Neural cell (in vitro differentiated cells): ENCODE data around the gene WDR7. TPM values are rescaled to one million over a fixed set of nuclear protein-coding genes. Genes with fewer than 3 reads are reported as not detected.
A peak's percentile ranks its signal among the peaks of the same experiment; 100 is the strongest.

ENCODE experiments used
- H2AFZ ChIP-seq: fragments of 200-600, 300-800 bp; sonication (generic), shearing (Covaris generic); 2 replicates; pipeline ENCODE4 v1.6.0; 2014; ENCODE audit warnings: low read depth, mild to moderate bottlenecking, antibody characterized with exemption, low read length, moderate library complexity
- H3F3A ChIP-seq: fragments of 200-600 bp; shearing (Covaris generic); 2 replicates; pipeline ENCODE4 v1.6.1; 2016; ENCODE audit warnings: mild to moderate bottlenecking, moderate library complexity, mixed read lengths, antibody characterized with exemption, low read length; ENCODE audit not compliant: insufficient read depth, poor library complexity, severe bottlenecking
- H3K27ac ChIP-seq: fragments of 200-600, 300-800 bp; sonication (generic), shearing (Covaris generic); 2 replicates; pipeline ENCODE4 v1.5.1; 2014; ENCODE audit warnings: mild to moderate bottlenecking, low read length, moderate library complexity
- H3K27me3 ChIP-seq: fragments of 300-800, 200-600 bp; sonication (generic), shearing (Covaris generic); 2 replicates; pipeline ENCODE4 v1.6.0; 2014; ENCODE audit warnings: mild to moderate bottlenecking, low read depth, low read length, moderate library complexity; ENCODE audit not compliant: insufficient read depth
- H3K36me3 ChIP-seq: fragments of 300-800, 200-600 bp; sonication (generic), shearing (Covaris generic); 2 replicates; pipeline ENCODE4 v1.5.1; 2014; ENCODE audit warnings: mild to moderate bottlenecking, antibody characterized with exemption, low read length, moderate library complexity; ENCODE audit not compliant: insufficient read depth
- H3K4me2 ChIP-seq: fragments of 300-800, 200-600 bp; sonication (generic), shearing (Covaris generic); 2 replicates; pipeline ENCODE4 v1.6.0; 2014; ENCODE audit warnings: mild to moderate bottlenecking, low read length
- H3K4me3 ChIP-seq: fragments of 300-800, 200-600 bp; sonication (generic), shearing (Covaris generic); 2 replicates; pipeline ENCODE4 v1.5.1; 2014; ENCODE audit warnings: mild to moderate bottlenecking, low read length, moderate library complexity
- H3K79me2 ChIP-seq: fragments of 200-600 bp; shearing (Covaris generic); replicated peaks from 2 replicates; pipeline ENCODE4 v1.6.0; 2014; ENCODE audit warnings: mild to moderate bottlenecking, low read length, moderate library complexity; ENCODE audit not compliant: insufficient read depth
- H3K9ac ChIP-seq: fragments of 300-800, 200-600 bp; sonication (generic), shearing (Covaris generic); 2 replicates; pipeline ENCODE4 v1.6.1; 2016; ENCODE audit warnings: mild to moderate bottlenecking, low read length, mixed read lengths
- H3K9me2 ChIP-seq: fragments of 200-600 bp; shearing (Covaris generic); 2 replicates; pipeline ENCODE4 v1.6.1; 2016; ENCODE audit warnings: mild to moderate bottlenecking, low read length, mixed read lengths; ENCODE audit not compliant: insufficient read depth
- H3K9me3 ChIP-seq: fragments of 200-600, 300-800 bp; sonication (generic), shearing (Covaris generic); 2 replicates; pipeline ENCODE4 v1.6.1; 2016; ENCODE audit warnings: mild to moderate bottlenecking, mixed run types, low read length, moderate library complexity, mixed read lengths
- H4K20me1 ChIP-seq: fragments of 200-600 bp; shearing (Covaris generic); 2 replicates; pipeline ENCODE4 v1.6.1; 2016; ENCODE audit warnings: mild to moderate bottlenecking, mixed run types; ENCODE audit not compliant: insufficient read depth
- EP300 ChIP-seq: fragments of 450-650 bp; conservative IDR thresholded peaks from 2 replicates; pipeline ENCODE4 v1.6.1; 2014; ENCODE audit warnings: antibody characterized with exemption, mild to moderate bottlenecking, moderate library complexity; ENCODE audit not compliant: poor library complexity, severe bottlenecking
- EZH2 ChIP-seq: fragments of 200-600, 300-800 bp; shearing (Covaris generic), sonication (generic); IDR thresholded peaks from 2 replicates; pipeline ENCODE4 v1.6.1; 2014; ENCODE audit warnings: antibody characterized with exemption, low read length, borderline replicate concordance, mild to moderate bottlenecking; ENCODE audit not compliant: insufficient read depth, poor library complexity, severe bottlenecking
- MXI1 ChIP-seq: fragments of 450-650 bp; conservative IDR thresholded peaks from 2 replicates; pipeline ENCODE4 v1.6.1; 2014; ENCODE audit warnings: antibody characterized with exemption, mild to moderate bottlenecking; ENCODE audit not compliant: poor library complexity, severe bottlenecking
- POLR2AphosphoS5 ChIP-seq: IDR thresholded peaks from 2 replicates; pipeline ENCODE4 v1.6.1; 2012
- RAD21 ChIP-seq: fragments of 450-650 bp; conservative IDR thresholded peaks from 2 replicates; pipeline ENCODE4 v1.6.1; 2014; ENCODE audit warnings: antibody characterized with exemption, mild to moderate bottlenecking, moderate library complexity
- SMC3 ChIP-seq: fragments of 450-650 bp; conservative IDR thresholded peaks from 2 replicates; pipeline ENCODE4 v1.6.1; 2014; ENCODE audit warnings: antibody characterized with exemption, mild to moderate bottlenecking, moderate library complexity; ENCODE audit not compliant: poor library complexity
- TAF1 ChIP-seq: IDR thresholded peaks from 2 replicates; pipeline ENCODE4 v1.6.1; 2012; ENCODE audit warnings: low read depth
- polyA plus RNA-seq: library from polyadenylated mRNA; depleted of rRNA; stranded (reverse); fragments of >200 nt; gene quantifications from 2 replicates; pipeline ENCODE4 v1.2.3, GENCODE V29; 2014
- TF ChIP-seq, protein P1 (sequence below): IDR thresholded peaks from 2 replicates; pipeline ENCODE4 v1.6.1; 2012; ENCODE audit warnings: borderline replicate concordance
- TF ChIP-seq, protein P2 (sequence below): fragments of 450-650 bp; IDR thresholded peaks from 2 replicates; pipeline ENCODE4 v1.5.1; 2014; ENCODE audit warnings: antibody characterized with exemption, mild to moderate bottlenecking, moderate library complexity; ENCODE audit not compliant: poor library complexity, severe bottlenecking

The WDR7 gene
- polyA plus RNA-seq, 1 donor from 2014 or later: 15.1 TPM

DNA sequence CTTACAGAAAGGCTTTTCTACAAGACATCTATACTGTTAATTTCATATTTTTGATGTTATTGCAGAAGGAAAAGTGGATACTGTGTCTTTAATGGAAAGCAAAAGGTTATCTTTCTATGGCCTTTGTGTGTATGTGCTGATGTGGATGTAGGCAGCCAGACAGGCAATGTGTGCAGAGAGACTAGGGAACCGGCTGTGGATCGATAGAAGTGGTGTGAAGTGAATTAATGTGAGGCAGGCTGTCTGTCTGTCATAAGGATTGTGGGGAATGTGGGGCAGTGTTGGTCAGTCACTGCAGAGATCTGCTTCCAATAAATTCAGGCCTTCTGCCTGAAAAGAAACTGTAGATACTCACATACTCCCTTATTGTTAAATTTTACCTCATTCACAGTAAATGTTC is 156.7 kb downstream of the WDR7 start:
- no peaks in the 10 kb centered on the region for H4K20me1 ChIP-seq
- no peaks in the 10 kb centered on the region for H3K79me2 ChIP-seq
- H3K9me3 ChIP-seq: no peaks in the 10 kb centered on the region
- no peaks in the 10 kb centered on the region for H3K36me3 ChIP-seq
- no peak overlapping the region for H3K4me2 ChIP-seq
- H3K27me3 ChIP-seq: no peaks in the 10 kb centered on the region
- no peak for TF ChIP-seq EZH2
- TF ChIP-seq, protein P1, sequence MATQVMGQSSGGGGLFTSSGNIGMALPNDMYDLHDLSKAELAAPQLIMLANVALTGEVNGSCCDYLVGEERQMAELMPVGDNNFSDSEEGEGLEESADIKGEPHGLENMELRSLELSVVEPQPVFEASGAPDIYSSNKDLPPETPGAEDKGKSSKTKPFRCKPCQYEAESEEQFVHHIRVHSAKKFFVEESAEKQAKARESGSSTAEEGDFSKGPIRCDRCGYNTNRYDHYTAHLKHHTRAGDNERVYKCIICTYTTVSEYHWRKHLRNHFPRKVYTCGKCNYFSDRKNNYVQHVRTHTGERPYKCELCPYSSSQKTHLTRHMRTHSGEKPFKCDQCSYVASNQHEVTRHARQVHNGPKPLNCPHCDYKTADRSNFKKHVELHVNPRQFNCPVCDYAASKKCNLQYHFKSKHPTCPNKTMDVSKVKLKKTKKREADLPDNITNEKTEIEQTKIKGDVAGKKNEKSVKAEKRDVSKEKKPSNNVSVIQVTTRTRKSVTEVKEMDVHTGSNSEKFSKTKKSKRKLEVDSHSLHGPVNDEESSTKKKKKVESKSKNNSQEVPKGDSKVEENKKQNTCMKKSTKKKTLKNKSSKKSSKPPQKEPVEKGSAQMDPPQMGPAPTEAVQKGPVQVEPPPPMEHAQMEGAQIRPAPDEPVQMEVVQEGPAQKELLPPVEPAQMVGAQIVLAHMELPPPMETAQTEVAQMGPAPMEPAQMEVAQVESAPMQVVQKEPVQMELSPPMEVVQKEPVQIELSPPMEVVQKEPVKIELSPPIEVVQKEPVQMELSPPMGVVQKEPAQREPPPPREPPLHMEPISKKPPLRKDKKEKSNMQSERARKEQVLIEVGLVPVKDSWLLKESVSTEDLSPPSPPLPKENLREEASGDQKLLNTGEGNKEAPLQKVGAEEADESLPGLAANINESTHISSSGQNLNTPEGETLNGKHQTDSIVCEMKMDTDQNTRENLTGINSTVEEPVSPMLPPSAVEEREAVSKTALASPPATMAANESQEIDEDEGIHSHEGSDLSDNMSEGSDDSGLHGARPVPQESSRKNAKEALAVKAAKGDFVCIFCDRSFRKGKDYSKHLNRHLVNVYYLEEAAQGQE: peak; percentile 26
- H3K9ac ChIP-seq: no peak overlapping the region
- H2AFZ ChIP-seq: no peak overlapping the region
- H3F3A ChIP-seq: no peaks in the 10 kb centered on the region
- H3K9me2 ChIP-seq: no peaks in the 10 kb centered on the region
- no peak overlapping the region for H3K27ac ChIP-seq
- no peak overlapping the region for H3K4me3 ChIP-seq

DNA sequence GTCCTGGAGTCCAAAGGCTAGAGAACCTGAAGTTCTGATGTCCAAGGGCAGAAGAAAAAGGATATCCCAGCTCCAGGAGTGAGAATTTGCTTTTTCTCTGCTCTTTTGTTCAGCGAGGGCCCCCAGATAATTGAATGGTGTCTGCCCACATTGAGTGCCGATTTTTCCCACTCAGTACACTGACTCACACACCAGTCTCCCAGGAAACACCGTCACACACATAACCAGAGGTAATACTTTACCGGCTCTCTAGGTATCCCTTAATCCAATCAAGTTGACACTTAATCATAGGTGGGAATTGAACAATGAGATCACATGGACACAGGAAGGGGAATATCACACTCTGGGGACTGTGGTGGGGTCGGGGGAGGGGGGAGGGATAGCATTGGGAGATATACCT is 161.5 kb downstream of the WDR7 start:
- no peaks in the 10 kb centered on the region for H3K27me3 ChIP-seq
- H3K4me2 ChIP-seq: no peak overlapping the region
- H3K9me3 ChIP-seq: no peaks in the 10 kb centered on the region
- no peaks in the 10 kb centered on the region for H3K36me3 ChIP-seq
- no peaks in the 10 kb centered on the region for H3F3A ChIP-seq
- TF ChIP-seq EP300: no peak
- TF ChIP-seq SMC3: no peak
- no peak for TF ChIP-seq EZH2
- TF ChIP-seq, protein P1: no peak
- TF ChIP-seq MXI1: no peak
- TF ChIP-seq, protein P2, sequence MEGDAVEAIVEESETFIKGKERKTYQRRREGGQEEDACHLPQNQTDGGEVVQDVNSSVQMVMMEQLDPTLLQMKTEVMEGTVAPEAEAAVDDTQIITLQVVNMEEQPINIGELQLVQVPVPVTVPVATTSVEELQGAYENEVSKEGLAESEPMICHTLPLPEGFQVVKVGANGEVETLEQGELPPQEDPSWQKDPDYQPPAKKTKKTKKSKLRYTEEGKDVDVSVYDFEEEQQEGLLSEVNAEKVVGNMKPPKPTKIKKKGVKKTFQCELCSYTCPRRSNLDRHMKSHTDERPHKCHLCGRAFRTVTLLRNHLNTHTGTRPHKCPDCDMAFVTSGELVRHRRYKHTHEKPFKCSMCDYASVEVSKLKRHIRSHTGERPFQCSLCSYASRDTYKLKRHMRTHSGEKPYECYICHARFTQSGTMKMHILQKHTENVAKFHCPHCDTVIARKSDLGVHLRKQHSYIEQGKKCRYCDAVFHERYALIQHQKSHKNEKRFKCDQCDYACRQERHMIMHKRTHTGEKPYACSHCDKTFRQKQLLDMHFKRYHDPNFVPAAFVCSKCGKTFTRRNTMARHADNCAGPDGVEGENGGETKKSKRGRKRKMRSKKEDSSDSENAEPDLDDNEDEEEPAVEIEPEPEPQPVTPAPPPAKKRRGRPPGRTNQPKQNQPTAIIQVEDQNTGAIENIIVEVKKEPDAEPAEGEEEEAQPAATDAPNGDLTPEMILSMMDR: no peak
- TF ChIP-seq RAD21: no peak
- no peak for TF ChIP-seq POLR2AphosphoS5
- TF ChIP-seq TAF1: no peak
- H3K9me2 ChIP-seq: no peaks in the 10 kb centered on the region
- H3K27ac ChIP-seq: no peak overlapping the region
- H3K9ac ChIP-seq: no peak overlapping the region
- no peak overlapping the region for H3K4me3 ChIP-seq
- H2AFZ ChIP-seq: no peak overlapping the region
- no peaks in the 10 kb centered on the region for H4K20me1 ChIP-seq
- no peaks in the 10 kb centered on the region for H3K79me2 ChIP-seq
